Measurements from ENCODE around the gene GRID1. TPM values are rescaled to one million over a fixed set of nuclear protein-coding genes. Genes with fewer than 3 reads are reported as not detected.
A peak's percentile ranks its signal among the peaks of the same experiment; 100 is the strongest.

GRID1 gene
- total and polyA plus RNA-seq, 5 donors from 2014 or later = not detected

DNA sequence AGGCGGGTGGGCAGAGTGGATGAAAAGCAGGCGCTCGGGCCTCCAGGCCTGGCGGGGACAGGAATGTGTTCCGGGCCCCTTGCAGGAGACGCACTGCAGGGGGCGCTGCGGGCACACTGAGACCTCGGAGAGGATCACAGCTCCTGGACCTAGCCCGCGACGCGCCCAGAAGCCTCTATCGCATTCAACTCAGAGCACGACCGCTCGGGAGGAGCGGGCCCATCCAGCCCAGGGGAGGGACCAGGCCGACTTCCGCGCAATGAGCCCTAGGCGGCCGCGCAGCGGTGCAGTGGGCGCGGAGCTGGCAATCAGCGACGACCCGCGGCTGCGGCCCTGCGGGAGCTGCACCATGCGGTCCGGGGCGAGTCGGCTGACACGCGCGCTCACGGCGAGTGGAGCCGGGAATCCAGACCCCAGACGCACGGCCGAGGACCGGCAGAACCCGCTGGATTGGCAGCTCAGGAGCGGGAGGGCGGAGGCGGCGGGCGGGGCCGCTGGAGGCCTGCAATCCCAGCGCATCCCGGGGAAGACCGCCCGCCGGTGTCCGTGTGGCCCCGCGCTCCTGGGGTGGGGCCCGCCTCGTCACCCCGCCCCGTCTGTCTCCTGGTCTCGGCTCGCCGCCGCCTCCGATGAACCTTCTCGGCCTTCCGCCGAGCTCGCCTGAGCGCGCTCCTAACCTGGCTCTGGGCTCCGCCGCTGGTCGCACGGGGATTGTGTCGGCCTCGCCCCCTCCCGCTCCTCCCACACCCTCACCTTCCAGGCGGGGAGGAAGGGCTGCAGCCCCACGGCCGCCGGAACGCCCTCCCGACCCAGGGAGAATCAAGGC, 33.5 kb upstream of the GRID1 start:
- peaks cover 23% of the 10 kb centered on the region for H3K27me3 Mint-ChIP-seq
- H3K9me3 Mint-ChIP-seq = no peaks in the 10 kb centered on the region
- ATAC-seq (ENCODE audit: low read depth in 2 of 2) (peak; percentile 91), DNase-seq (peak; percentile 80 to 94 (median 90))
- H3K4me1 ChIP-seq (ENCODE audit: control insufficient read depth, insufficient read depth, low read length, poor library complexity, severe bottlenecking) = peaks cover 24% of the 10 kb centered on the region
- H3K36me3 ChIP-seq (ENCODE audit: control insufficient read depth, insufficient read depth, low read length) = no peaks in the 10 kb centered on the region
- peaks cover 0 to 26% (median 13%) of the 10 kb centered on the region in 4 donors for H3K4me1 Mint-ChIP-seq
- H3K36me3 Mint-ChIP-seq = no peaks in the 10 kb centered on the region
- H3K4me3 Mint-ChIP-seq = peak overlapping the region; percentile 74 to 95 (median 91)
- H3K27ac Mint-ChIP-seq = peak overlapping the region; percentile 76 to 96 (median 87)
- H3K9me3 ChIP-seq (ENCODE audit: control insufficient read depth in 2 of 2, low read length in 2 of 2) = no peaks in the 10 kb centered on the region
- H3K27me3 ChIP-seq (ENCODE audit: control insufficient read depth, insufficient read depth, low read length) = no peaks in the 10 kb centered on the region
- H3K4me3 ChIP-seq (ENCODE audit: low read depth, low read length) = no peak overlapping the region
- H3K27ac ChIP-seq (ENCODE audit: insufficient read depth, low read length, poor library complexity, severe bottlenecking) = peak overlapping the region; percentile 61

DNA sequence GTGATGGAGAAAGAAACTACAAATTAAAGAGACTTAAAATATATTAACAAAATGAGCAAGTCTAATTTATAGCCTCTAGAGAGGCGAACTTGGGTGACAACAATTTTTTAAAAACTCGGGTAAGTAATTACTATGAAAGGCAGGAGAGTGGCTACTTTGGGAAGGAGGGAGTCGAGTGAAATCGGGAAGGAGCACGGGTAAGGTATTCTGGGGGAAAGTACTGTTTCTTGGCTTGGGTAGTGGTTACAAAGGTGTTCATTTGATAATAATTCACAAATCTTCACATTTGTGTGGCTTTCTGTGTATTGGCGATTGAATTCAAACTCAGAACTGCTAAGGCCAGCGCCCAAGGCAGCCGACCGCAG, 32.9 kb upstream of the GRID1 start:
- peaks cover 0 to 26% (median 13%) of the 10 kb centered on the region in 4 donors for H3K4me1 Mint-ChIP-seq

DNA sequence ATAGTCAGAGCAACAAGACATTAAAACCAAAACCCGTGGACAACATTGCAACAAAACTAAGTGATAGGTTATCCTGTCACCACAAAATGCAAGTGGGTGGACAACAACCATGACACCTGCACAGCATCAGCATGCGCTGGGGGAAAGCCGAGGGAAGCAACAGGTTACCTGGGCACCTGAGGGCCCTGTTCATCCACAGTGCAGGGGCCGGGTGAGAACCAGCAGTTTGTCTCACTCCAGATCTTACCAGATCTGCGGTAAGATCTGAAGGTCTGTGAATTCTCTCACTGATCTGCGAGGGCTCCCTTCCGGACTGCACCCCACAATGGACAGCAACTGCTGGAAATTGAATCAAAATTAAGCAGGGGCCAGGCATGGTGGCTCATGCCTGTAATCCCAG, 30.5 kb upstream of the GRID1 start:
- H3K27me3 ChIP-seq (ENCODE audit: control insufficient read depth, insufficient read depth, low read length) = no peaks in the 10 kb centered on the region
- Mint-ChIP-seq H3K4me1 (peaks cover 0 to 19% (median 13%) of the 10 kb centered on the region in 4 donors), H3K4me3 (no peak overlapping the region), H3K9me3 (peaks cover 0 to 1% (median 0%) of the 10 kb centered on the region in 7 donors), H3K36me3 (no peaks in the 10 kb centered on the region), H3K27ac (no peak overlapping the region), H3K27me3 (peaks cover 29% of the 10 kb centered on the region)
- H3K9me3 ChIP-seq (ENCODE audit: control insufficient read depth in 2 of 2, low read length in 2 of 2) = no peaks in the 10 kb centered on the region
- peaks cover 24% of the 10 kb centered on the region for H3K4me1 ChIP-seq (ENCODE audit: control insufficient read depth, insufficient read depth, low read length, poor library complexity, severe bottlenecking)
- no peak for ATAC-seq (ENCODE audit: low read depth in 2 of 2)
- DNase-seq = no peak
- H3K27ac ChIP-seq (ENCODE audit: insufficient read depth, low read length, poor library complexity, severe bottlenecking) = no peak overlapping the region
- no peaks in the 10 kb centered on the region for H3K36me3 ChIP-seq (ENCODE audit: control insufficient read depth, insufficient read depth, low read length)
- H3K4me3 ChIP-seq (ENCODE audit: low read depth, low read length) = no peak overlapping the region

More for the DNA sequence above, 32.9 kb upstream of the GRID1 start:
- H3K4me1 ChIP-seq (ENCODE audit: control insufficient read depth, insufficient read depth, low read length, poor library complexity, severe bottlenecking) = peaks cover 24% of the 10 kb centered on the region
- no peak for ATAC-seq (ENCODE audit: low read depth in 2 of 2)
- no peak for DNase-seq
- H3K9me3 ChIP-seq (ENCODE audit: control insufficient read depth in 2 of 2, low read length in 2 of 2) = no peaks in the 10 kb centered on the region
- peak overlapping the region; percentile 61 for H3K27ac ChIP-seq (ENCODE audit: insufficient read depth, low read length, poor library complexity, severe bottlenecking)
- H3K27ac Mint-ChIP-seq = peak overlapping the region; percentile 76 to 96 (median 87)
- H3K9me3 Mint-ChIP-seq = no peaks in the 10 kb centered on the region
- H3K27me3 ChIP-seq (ENCODE audit: control insufficient read depth, insufficient read depth, low read length) = no peaks in the 10 kb centered on the region
- peak overlapping the region; percentile 74 to 95 (median 90) for H3K4me3 Mint-ChIP-seq
- no peaks in the 10 kb centered on the region for H3K36me3 Mint-ChIP-seq
- H3K27me3 Mint-ChIP-seq = peaks cover 23% of the 10 kb centered on the region
- no peak overlapping the region for H3K4me3 ChIP-seq (ENCODE audit: low read depth, low read length)
- H3K36me3 ChIP-seq (ENCODE audit: control insufficient read depth, insufficient read depth, low read length) = no peaks in the 10 kb centered on the region

DNA sequence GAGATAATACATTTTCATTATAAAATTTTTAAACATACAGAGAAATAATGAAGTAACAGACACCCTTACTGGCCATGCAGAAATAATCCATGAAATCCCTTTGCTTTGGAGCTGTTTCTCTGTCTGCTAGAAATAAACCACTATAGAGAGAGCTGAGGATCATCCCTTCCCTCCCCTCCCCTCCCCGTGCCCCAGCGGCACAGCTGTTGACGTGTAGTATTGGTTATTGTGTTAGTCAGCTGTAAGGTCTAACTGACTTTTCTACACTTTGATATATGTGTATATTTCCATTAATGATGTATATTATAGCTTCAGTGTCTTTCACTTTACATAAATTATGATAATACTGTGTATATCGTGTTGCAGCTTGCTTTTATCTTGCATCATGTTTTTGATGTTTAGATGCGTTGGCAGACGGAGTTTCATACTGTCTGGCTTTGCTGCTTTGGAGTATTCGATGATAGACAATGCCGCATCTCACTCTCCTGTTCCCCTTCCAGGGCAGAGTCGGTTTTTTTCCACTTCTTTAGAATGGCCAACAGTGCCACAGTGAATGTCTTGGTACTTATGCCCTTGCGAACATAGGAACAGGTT, 27.4 kb upstream of the GRID1 start:
- Mint-ChIP-seq H3K4me1 (peaks cover 0 to 10% (median 5%) of the 10 kb centered on the region in 4 donors), H3K27me3 (peaks cover 40% of the 10 kb centered on the region), H3K36me3 (no peaks in the 10 kb centered on the region), H3K27ac (no peak overlapping the region), H3K9me3 (peaks cover 0 to 1% (median 0%) of the 10 kb centered on the region in 7 donors), H3K4me3 (no peak overlapping the region)
- ATAC-seq (ENCODE audit: low read depth in 2 of 2) (peak in 1 of 2 donors; percentile 32), DNase-seq (no peak)
- no peak overlapping the region for H3K4me3 ChIP-seq (ENCODE audit: low read depth, low read length)
- H3K36me3 ChIP-seq (ENCODE audit: control insufficient read depth, insufficient read depth, low read length) = no peaks in the 10 kb centered on the region
- no peaks in the 10 kb centered on the region for H3K9me3 ChIP-seq (ENCODE audit: control insufficient read depth in 2 of 2, low read length in 2 of 2)
- H3K4me1 ChIP-seq (ENCODE audit: control insufficient read depth, insufficient read depth, low read length, poor library complexity, severe bottlenecking) = peaks cover 8% of the 10 kb centered on the region
- no peak overlapping the region for H3K27ac ChIP-seq (ENCODE audit: insufficient read depth, low read length, poor library complexity, severe bottlenecking)
- H3K27me3 ChIP-seq (ENCODE audit: control insufficient read depth, insufficient read depth, low read length) = peaks cover 3% of the 10 kb centered on the region

DNA sequence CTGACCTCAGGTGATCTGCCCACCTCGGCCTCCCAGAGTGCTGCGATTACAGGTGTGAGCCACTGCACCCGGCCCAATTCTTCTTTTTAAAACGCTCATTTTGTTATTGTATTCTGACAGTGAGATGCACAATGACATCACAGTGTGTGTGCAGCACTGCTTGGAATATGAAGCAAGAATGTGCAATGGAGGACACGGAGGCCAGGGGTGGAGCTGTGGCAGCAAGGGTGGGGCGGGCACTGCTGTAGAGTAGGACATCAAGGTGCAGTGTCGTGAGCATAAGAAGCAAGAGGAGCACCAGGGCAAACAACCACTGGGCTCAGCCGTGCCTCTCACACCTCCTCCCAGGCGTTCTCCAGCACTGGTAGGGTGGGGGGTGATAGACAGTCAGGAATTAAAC, 26.8 kb upstream of the GRID1 start:
- Mint-ChIP-seq H3K27me3 (peaks cover 43% of the 10 kb centered on the region), H3K27ac (no peak overlapping the region), H3K4me1 (peaks cover 0 to 12% (median 6%) of the 10 kb centered on the region in 4 donors), H3K9me3 (peaks cover 0 to 1% (median 0%) of the 10 kb centered on the region in 7 donors), H3K36me3 (no peaks in the 10 kb centered on the region), H3K4me3 (peak overlapping the region in 1 of 4 donors; percentile 17)
- Histone ChIP-seq H3K27ac (ENCODE audit: insufficient read depth, low read length, poor library complexity, severe bottlenecking) (no peak overlapping the region), H3K36me3 (ENCODE audit: control insufficient read depth, insufficient read depth, low read length) (no peaks in the 10 kb centered on the region), H3K27me3 (ENCODE audit: control insufficient read depth, insufficient read depth, low read length) (peaks cover 3% of the 10 kb centered on the region), H3K4me1 (ENCODE audit: control insufficient read depth, insufficient read depth, low read length, poor library complexity, severe bottlenecking) (peaks cover 8% of the 10 kb centered on the region), H3K9me3 (ENCODE audit: control insufficient read depth in 2 of 2, low read length in 2 of 2) (no peaks in the 10 kb centered on the region), H3K4me3 (ENCODE audit: low read depth, low read length) (no peak overlapping the region)
- DNase-seq (no peak), ATAC-seq (ENCODE audit: low read depth in 2 of 2) (no peak)

DNA sequence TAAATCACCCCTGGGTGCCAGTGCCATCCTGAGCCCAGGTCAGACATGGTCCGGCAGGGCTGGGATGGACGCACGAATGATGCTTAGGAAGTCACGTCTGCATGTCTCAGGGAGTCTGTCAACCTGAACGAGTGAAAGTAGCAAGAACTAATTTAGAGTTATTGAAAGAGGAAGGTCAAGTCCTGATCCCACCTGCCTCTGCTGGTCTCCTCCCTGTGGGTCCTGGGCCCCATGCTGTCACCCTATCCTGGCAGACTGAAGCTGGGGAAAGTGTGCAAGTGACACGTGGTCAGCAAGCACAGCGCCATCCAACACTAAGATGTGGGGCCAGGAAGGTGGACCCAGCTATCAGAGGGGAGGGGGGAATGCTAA, 26.1 kb upstream of the GRID1 start:
- H3K27ac ChIP-seq (ENCODE audit: insufficient read depth, low read length, poor library complexity, severe bottlenecking) = no peak overlapping the region
- Mint-ChIP-seq H3K27me3 (peaks cover 50% of the 10 kb centered on the region), H3K36me3 (no peaks in the 10 kb centered on the region), H3K4me3 (peak overlapping the region in 1 of 4 donors; percentile 35), H3K4me1 (peaks cover 0 to 14% (median 7%) of the 10 kb centered on the region in 4 donors), H3K27ac (no peak overlapping the region), H3K9me3 (peaks cover 0 to 1% (median 0%) of the 10 kb centered on the region in 7 donors)
- H3K4me3 ChIP-seq (ENCODE audit: low read depth, low read length) = no peak overlapping the region
- H3K9me3 ChIP-seq (ENCODE audit: control insufficient read depth in 2 of 2, low read length in 2 of 2) = no peaks in the 10 kb centered on the region
- H3K4me1 ChIP-seq (ENCODE audit: control insufficient read depth, insufficient read depth, low read length, poor library complexity, severe bottlenecking) = peaks cover 8% of the 10 kb centered on the region
- ATAC-seq (ENCODE audit: low read depth in 2 of 2) (no peak), DNase-seq (no peak)
- peaks cover 3% of the 10 kb centered on the region for H3K27me3 ChIP-seq (ENCODE audit: control insufficient read depth, insufficient read depth, low read length)
- no peaks in the 10 kb centered on the region for H3K36me3 ChIP-seq (ENCODE audit: control insufficient read depth, insufficient read depth, low read length)

DNA sequence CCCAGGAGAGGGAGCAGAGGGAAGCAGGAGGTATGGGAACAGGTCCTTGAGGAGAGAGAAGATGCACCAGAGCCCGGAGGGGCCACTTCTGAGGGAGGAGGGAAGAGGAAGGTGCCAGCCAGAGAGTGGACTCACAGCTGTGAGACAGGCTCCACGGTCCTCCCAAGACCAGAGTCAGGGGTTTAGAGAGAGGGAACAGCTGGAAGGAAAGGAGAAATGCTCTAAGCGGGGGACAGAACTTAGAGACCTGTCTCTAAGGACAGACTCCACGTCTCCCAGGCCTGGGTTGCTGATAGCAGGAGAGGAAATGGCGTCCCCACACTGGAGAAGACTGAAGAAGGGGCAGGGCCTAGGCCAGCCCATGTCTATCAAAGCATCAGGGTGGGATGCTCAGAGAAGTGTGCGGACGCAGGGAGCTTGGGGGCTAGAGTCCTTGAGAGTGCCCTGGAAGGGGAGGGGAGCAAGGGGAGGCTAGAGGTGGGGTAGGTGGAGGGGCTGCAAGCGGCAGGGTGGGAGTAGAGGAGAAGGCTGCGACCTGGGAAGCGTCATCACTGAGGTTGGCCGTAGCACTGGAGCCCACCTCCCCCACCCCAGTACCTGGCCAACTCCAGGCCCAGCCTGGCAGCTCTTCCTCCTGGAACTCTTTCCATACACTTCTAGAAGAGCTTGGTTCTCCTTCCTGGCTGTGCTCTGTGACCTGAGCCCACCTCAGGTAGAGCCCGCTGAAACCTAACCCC, 25.6 kb upstream of the GRID1 start:
- H3K9me3 Mint-ChIP-seq = peaks cover 0 to 1% (median 0%) of the 10 kb centered on the region in 7 donors
- ATAC-seq (ENCODE audit: low read depth in 2 of 2) = no peak
- no peak overlapping the region for H3K27ac Mint-ChIP-seq
- Histone ChIP-seq H3K4me1 (ENCODE audit: control insufficient read depth, insufficient read depth, low read length, poor library complexity, severe bottlenecking) (peaks cover 8% of the 10 kb centered on the region), H3K27me3 (ENCODE audit: control insufficient read depth, insufficient read depth, low read length) (peaks cover 3% of the 10 kb centered on the region), H3K4me3 (ENCODE audit: low read depth, low read length) (no peak overlapping the region), H3K9me3 (ENCODE audit: control insufficient read depth in 2 of 2, low read length in 2 of 2) (no peaks in the 10 kb centered on the region), H3K36me3 (ENCODE audit: control insufficient read depth, insufficient read depth, low read length) (no peaks in the 10 kb centered on the region), H3K27ac (ENCODE audit: insufficient read depth, low read length, poor library complexity, severe bottlenecking) (no peak overlapping the region)
- peaks cover 0 to 14% (median 7%) of the 10 kb centered on the region in 4 donors for H3K4me1 Mint-ChIP-seq
- no peaks in the 10 kb centered on the region for H3K36me3 Mint-ChIP-seq
- no peak for DNase-seq
- H3K4me3 Mint-ChIP-seq = peak overlapping the region in 1 of 4 donors; percentile 35
- peaks cover 55% of the 10 kb centered on the region for H3K27me3 Mint-ChIP-seq

Data from CD4-positive, CD25-positive, alpha-beta regulatory T cell (primary cell).